ENCODE results near the gene TJAP1.

TJAP1 gene, protein sequence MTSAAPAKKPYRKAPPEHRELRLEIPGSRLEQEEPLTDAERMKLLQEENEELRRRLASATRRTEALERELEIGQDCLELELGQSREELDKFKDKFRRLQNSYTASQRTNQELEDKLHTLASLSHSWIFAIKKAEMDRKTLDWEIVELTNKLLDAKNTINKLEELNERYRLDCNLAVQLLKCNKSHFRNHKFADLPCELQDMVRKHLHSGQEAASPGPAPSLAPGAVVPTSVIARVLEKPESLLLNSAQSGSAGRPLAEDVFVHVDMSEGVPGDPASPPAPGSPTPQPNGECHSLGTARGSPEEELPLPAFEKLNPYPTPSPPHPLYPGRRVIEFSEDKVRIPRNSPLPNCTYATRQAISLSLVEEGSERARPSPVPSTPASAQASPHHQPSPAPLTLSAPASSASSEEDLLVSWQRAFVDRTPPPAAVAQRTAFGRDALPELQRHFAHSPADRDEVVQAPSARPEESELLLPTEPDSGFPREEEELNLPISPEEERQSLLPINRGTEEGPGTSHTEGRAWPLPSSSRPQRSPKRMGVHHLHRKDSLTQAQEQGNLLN

DNA sequence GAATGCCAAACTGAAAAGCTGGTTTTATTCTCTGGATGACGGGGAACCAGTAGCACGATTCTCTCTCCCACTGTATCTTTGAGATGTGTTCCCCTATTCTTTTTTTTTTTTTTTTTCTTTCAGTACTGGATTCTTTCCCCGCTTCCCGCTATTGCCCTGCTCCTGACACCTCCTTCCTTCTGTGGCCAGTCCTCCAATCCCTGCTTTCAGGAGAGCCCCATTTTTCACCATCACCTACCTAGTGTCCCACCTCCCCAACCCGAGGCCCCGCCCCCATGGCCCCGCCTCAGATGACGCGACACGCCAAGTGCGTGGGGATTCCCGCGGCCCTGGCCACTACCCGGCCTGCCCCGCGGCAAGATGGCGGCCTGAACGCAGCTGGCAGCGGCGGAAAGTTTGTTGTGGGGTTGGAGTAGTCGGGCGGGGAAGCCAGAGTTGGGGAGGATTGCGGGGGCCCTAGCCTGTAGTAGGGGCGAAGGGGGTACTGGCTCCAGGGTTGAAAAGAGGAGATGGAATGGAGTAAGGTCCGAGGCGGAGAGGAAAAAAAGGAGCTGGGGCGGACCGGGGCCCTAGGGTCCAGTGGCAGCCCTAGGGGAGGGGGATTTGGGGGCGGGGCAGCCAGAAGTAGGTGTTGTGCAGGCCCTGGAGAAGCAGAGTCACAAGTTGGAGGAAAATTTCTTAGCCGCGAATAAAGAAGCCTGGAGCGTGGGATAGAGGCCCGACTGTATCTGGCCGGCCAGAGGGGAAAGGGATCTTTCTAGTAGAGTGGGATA lies at the start of gene TJAP1:
Gene TJAP1, plus strand, starts transcription at position 336 of the 773 bp plus-strand sequence. CDS start 21,432 bp downstream, outside the sequence.
- DNase-seq = peak; percentile 87

DNA sequence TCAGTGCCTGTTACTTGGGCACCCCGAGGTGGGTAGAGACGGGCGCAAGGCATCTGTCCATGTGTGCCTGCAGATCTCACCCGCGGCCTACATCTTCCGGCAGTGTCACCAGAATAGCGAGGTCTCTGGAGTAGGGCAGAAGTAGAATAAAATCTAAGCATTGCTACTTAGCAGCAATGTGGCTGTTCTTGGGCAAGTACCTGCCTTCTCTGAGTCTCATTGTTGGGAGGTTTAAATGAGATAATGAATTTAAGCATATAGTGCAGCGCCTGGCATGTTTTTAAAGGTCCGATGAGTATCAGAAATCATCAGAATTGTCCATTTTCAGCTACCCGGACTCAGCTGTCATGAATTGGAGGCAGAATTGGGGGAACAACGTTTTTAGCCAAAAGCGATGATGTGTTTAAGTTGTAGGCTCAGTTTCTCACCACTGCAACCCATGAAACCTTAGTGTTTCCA lies 49.2 kb upstream of the TJAP1 start:
- no peak for DNase-seq

DNA sequence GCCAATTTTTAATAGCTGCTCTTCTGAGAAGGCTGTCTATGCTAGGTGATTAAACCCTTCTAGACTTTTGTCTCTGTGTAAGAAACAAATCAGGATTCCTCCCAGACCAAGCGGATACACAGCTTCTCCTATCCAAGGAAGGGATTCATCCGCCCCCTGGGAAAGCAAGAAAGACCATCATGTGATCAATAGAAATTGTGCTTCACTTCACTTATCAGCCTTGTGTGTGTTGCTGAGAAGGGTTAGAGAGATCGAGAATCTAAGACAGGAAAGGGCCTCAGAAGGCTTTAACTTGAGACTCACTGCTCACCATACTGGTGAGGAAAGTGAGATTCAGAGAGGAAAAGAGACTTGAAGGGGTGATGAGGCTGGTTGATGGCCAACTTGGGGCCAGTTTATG lies 48.5 kb upstream of the TJAP1 start:
- no peak for DNase-seq

DNA sequence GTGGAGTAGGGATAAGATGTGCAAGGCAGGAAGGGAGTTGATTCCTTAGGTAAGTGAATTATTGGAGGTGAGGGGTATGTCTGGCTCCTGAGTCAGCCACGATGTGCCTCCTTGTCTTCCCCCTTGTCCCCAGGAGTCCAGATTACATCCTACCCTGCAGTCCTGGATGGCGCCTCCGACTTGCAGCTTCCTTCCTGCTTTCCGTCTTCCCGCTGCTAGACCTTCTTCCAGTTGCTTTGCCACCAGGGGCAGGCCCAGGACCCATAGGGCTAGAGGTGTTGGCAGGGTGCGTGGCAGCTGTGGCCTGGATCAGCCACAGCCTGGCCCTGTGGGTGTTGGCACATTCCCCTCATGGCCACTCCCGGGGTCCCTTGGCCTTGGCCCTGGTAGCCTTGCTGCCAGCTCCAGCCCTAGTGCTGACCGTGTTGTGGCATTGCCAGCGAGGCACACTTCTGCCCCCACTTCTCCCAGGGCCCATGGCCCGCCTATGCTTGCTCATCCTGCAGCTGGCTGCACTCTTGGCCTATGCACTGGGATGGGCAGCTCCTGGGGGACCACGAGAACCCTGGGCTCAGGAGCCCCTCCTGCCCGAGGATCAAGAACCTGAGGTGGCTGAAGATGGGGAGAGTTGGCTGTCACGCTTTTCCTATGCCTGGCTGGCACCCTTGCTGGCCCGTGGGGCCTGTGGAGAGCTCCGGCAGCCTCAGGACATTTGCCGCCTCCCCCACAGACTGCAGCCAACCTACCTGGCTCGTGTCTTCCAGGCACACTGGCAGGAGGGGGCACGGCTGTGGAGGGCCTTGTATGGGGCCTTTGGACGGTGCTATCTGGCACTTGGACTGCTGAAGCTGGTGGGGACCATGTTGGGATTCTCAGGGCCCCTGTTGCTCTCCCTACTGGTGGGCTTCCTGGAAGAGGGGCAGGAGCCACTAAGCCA lies 45.1 kb upstream of the TJAP1 start:
- DNase-seq = no peak

DNA sequence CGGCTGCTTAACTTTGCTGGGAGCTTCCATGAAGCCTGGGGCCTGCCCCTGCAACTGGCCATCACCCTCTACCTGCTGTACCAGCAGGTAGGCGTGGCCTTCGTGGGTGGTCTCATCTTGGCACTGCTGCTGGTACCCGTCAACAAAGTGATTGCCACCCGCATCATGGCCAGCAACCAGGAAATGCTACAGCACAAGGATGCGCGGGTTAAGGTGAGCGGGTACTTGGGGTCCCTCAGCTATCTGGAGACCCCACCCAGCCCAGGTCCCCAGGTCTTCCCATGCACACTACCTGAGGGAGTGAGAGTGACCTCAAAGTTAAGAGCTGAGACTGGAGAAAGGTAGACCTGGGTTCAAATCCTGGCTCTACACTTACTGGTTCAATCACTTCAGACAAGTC lies 44.2 kb upstream of the TJAP1 start:
- no peak for DNase-seq

DNA sequence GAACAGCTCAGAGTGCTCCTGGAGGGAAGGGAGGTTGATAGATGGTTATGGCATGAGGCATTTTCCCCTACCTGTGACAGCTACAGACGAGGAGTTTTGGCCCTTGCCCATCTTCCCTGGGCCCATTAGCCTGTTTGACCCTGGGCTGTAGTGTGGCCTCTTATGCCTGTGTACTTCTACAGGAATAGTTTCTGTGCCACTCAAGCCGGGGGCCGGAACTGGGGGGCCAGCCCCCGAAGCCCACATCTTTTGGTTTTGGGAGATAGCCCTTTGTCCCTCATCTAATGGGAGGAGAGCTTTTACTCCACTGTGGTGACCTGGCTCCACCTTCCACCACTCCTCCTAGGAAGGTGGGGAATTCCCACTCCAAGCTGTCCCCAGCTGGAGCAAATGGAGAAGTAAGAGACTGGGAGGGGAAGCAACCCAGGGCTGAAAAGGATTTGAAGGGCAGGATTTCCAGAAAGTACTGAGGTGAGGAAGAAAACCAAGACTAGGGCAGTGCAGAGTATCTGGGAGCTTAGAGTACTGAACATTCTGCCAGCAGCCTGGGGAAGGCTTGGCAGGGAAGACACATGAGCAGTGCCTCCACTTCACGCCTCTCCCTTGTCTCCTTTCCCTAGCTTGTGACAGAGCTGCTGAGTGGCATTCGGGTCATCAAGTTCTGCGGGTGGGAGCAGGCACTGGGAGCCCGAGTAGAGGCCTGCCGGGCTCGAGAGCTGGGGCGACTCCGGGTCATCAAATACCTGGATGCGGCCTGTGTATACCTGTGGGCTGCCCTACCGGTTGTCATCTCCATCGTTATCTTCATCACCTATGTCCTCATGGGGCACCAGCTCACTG lies 43.1 kb upstream of the TJAP1 start:
- no peak for DNase-seq

DNA sequence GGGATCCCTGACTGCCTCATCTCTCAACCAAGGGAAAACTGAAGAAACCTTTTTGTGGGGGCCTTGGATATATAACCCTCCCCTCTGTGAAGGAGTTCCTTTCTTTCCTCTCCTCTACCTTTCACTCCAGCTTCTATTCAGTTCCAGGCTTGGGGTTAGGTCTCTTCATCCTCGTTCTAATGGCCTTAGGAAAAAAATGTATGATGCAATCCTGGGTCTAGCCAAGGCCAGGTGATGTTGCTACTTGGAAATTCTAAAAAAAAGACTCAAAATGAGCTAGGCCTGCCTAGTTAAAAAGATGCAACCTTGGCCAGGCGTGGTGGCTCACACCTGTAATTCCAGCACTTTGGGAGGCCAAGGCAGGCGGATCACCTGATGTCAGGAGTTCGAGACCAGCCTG lies 42.4 kb upstream of the TJAP1 start:
- no peak for DNase-seq

DNA sequence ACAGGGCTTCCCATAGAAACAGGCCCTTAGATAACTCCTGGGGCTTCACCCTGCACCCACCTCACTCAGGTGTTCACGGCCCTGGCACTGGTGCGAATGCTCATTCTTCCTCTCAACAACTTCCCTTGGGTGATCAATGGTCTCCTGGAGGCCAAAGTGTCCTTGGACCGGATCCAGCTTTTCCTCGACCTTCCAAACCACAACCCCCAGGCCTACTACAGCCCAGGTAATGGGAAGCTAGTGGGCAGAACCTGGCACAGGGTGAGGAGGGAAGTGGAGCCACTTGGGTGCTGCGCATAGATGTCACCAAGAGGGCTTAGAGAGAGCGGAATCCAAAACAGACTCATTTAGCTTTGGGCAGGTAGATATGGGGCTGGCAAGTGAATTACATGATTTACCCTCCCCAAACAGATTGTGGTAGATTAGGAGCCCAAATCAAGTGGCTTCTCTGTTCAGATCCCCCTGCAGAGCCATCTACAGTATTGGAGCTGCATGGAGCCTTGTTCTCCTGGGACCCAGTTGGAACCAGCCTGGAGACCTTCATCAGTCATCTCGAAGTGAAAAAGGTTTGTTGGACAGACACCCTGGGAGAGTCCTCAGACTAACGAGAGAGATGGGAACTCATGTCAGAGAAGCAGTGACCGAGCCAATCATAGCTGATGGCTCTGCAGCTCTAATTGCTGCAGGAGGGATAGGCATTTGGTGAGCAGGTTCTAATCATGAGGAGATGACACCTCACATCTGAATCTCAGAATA lies 41.5 kb upstream of the TJAP1 start:
- DNase-seq = no peak

DNA sequence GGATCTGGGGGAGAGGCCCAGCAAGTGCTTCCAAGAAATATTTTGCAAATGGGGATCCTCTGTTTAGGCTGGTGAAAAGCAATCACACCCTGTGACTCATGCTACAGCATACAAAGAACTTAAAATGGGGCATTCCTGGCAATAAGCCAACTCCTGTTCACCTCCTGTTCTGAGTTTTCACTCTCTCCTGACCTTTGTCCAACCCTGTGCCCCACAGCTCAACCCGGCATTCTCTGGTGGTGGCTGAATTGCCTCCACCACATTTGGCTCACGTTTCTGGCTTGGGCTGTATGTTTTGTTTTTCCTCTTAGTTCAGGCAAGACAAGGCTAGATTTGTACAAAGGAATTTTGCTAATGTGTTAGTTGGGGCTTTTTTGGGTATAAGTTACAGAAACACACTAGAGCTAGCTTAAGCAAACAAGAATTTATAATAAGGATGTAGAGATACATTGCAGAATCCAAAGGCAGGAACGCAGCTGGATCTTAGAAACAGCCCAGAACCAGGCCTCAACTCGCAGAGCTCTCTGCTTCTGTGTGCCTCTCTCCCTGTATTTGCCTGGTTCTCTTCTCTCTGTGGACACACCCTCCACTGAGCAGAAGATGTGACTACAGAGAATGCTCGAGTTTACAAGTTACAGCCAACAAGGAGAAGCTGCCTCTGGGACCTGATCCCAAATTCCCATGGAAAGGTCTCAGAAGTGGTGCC lies 40.6 kb upstream of the TJAP1 start:
- DNase-seq = peak; percentile 67

DNA sequence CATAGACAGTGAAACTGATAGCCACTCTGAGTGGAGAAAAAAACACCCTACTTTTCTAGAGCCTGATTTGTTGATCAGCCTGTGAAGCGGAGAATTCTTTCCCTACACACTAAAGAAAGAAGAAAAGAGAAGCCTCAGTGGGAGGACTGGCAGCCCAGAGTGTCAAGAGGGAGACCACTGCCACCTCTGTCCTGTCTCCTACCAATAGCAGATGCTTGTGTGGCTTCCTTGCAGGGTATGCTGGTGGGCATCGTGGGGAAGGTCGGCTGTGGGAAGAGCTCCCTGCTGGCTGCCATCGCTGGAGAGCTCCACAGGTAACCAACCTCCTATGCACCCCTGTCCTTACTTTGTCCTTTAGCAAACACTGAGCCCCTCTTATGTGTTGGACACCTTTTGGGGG lies 39.7 kb upstream of the TJAP1 start:
- no peak for DNase-seq

DNA sequence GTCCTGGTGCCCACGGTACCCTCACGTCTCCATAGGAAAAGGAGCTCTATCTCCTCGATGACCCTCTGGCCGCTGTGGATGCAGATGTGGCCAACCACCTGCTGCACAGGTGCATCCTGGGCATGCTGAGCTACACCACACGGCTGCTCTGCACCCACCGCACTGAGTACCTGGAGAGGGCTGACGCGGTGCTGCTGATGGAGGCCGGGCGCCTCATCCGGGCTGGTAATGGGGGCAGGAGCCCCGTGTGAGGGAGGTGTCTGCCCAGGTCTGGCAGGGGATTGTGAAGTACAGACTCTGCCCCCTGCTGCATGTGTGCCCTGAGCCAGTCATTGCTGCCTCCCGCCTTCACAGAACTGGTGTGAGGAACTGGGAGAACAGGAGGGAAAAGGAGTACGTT lies 34.4 kb upstream of the TJAP1 start:
- no peak for DNase-seq

DNA sequence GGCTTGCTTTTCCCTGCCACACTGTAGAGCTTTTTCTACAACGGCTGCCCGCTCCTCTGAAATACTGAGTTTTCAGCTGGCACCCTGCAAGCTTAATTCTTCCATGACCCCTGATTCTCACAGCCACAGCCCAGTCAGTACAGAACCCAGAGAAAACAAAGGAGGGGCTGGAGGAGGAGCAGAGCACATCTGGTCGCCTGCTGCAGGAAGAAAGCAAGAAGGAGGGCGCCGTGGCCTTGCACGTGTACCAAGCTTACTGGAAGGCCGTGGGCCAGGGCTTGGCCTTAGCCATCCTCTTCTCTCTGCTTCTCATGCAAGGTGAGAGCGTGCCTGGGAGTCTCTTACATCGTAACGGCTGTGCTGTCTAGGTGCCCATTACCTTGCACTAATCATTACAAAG lies 33.3 kb upstream of the TJAP1 start:
- DNase-seq = no peak

DNA sequence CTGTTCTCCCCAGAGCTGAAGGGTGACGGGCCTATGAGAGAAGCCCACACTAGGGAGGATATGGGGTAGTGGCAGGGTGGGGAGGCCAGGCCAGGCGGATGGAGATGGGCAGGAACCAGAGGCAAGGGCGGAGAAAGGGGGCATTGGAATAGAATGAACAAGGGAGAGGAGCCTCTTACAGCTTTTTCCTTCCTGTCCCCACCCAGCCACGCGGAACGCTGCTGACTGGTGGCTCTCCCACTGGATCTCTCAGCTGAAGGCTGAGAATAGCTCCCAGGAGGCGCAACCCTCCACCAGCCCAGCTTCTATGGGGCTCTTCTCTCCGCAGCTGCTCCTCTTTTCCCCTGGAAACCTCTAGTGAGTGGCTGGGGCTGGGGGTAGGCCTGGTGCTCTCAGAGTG lies 32.8 kb upstream of the TJAP1 start:
- no peak for DNase-seq

DNA sequence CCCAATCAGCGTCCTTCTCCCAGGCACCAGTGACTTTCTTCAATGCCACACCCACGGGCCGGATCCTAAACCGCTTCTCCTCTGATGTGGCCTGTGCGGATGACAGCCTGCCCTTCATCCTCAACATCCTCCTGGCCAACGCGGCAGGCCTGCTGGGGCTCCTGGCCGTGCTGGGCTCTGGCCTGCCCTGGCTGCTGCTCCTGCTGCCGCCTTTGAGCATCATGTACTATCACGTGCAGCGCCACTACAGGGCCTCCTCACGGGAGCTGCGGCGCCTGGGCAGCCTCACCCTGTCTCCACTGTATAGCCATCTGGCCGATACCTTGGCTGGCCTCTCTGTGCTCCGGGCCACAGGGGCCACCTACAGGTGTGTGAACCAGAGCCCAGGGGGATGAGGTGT lies 31.8 kb upstream of the TJAP1 start:
- no peak for DNase-seq

DNA sequence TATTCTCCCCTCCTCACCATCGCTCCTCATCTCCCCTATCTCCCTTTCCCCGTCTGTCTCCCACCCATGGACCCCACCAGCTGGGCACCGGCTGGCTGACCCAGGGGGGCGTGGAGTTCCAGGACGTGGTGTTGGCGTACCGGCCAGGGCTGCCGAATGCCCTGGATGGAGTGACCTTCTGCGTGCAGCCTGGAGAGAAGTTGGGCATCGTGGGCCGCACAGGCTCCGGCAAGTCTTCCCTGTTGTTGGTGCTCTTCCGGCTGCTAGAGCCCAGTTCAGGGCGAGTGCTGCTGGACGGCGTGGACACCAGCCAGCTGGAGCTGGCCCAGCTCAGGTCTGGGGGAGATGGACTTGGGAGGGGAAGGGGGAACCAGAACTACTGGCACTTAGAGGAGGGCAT lies 29.8 kb upstream of the TJAP1 start:
- no peak for DNase-seq

DNA sequence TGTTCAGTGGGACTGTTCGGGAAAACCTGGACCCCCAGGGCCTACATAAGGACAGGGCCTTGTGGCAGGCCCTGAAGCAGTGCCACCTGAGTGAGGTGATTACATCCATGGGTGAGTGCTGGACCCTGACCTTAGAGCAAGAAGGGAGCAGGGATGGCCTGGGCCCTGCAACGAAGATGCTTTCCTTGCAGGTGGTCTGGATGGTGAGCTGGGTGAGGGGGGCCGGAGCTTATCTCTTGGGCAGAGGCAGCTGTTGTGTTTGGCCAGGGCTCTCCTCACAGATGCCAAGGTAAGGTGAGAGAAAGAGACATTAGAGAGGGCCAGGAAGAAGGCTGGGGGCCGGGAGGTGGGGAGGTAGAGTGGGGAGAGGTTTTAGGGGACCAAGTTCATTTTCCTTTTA lies 28.5 kb upstream of the TJAP1 start:
- DNase-seq = no peak

DNA sequence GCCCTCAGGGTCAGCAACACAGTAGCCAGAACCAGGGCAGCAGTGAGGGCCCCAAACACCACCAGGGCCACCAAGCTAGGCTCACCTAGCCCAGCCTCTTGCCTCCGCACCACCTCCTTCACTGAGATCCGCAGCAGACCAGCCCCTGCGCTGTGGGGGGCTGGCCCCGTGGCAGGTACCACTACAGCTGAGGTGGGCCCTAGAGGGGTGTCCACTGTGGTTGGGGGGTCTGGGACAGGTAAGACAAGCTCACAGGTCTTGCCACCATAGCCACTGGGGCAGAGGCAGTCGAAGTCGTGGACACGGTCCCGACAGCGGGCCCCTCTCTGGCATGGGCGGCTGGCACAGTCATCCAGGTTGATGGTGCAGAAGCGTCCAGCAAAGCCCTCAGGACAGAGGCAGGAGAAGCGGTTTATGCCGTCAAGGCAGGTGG lies 26.7 kb upstream of the TJAP1 start:
- DNase-seq = no peak

DNA sequence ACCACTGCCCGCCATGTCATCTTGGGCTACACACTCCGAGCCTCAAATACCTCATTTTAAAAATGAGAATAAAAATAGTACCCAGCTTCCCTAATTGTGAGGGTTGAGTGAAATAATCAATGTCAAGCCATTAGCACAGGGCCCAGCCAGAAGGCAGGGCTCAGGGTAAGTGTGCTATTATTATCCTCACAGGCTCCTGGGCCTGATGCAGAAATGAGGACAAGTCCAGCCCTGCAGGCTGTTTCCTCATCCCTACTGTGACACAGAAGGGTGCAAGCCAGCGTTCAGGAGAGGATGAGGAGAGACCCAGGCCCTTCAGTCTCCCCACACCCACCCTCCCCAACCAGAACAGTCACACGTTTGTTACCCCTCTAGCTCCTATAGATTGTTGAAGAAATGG lies 26.0 kb upstream of the TJAP1 start:
- DNase-seq = no peak

DNA sequence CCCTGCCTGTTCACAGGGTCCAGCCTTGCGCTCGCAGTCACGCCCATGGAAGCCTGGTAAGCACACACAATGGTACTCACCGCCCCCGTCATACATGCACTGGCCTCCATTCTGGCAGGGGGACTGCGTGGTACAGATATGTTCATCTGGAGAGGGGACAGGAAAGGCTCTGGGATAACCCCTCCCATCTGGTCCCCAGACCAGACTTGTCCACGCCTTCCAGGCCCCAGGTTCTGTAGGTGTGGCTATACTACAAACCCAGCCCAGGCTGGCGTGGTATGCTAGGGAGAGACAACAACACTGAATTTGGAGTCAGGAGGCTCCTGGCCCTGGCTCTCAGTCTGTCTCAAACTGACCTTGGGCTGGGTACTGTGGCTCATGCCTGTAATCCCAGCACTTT lies 25.4 kb upstream of the TJAP1 start:
- DNase-seq = no peak

DNA sequence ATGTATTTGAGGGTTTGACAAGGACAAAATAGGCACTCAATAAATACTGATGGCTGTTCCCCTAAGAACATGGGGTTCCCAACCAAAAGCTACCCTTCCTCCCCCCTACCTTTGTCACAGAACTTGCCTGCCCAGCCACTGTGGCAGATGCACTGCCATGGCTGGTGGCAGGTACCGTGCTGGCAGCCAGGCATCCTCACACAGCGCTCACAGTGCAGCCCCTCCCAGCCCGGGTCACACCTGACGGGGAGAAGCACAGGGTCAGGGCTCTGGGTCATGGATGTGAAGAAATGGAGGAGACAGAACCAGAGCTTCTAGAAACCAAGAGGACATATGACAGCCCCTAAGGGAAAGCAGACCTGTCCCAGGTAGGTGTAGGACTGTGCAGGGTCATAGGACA lies 24.5 kb upstream of the TJAP1 start:
- no peak for DNase-seq

Data from fibroblast of upper back skin (primary cell).